K562 (cell line): ENCODE data around the gene ACOT9. TPM values are rescaled to one million over a fixed set of nuclear protein-coding genes. Genes with fewer than 3 reads are reported as not detected.
A peak's percentile ranks its signal among the peaks of the same experiment; 100 is the strongest.

Source experiments
- ARID3A ChIP-seq: IDR thresholded peaks from 2 replicates; pipeline ENCODE4 v1.6.1; 2012; ENCODE audit warnings: low read depth, low read length, improper control_type of control experiment, borderline replicate concordance
- CLOCK ChIP-seq: fragments of 250-450 bp; sonication (Bioruptor Pico); IDR thresholded peaks from 2 replicates; pipeline ENCODE4 v1.4.0; 2020; ENCODE audit warnings: mild to moderate bottlenecking, moderate library complexity, borderline replicate concordance
- E2F8 ChIP-seq: fragments of 450-650 bp; IDR thresholded peaks from 2 replicates; pipeline ENCODE4 v1.7.1; 2018; ENCODE audit warnings: mild to moderate bottlenecking, low read depth; ENCODE audit not compliant: partially characterized antibody
- FOXP4 ChIP-seq: sonication (generic); formaldehyde crosslinking; IDR thresholded peaks from 2 replicates; pipeline ENCODE4 v1.8.0; 2022; ENCODE audit warnings: mild to moderate bottlenecking, missing genetic modification reagents, borderline replicate concordance
- RAD51 ChIP-seq: fragments of 450-650 bp; IDR thresholded peaks from 2 replicates; pipeline ENCODE4 v1.7.1; 2016; ENCODE audit warnings: low read depth, mild to moderate bottlenecking, borderline replicate concordance
- RBM17 ChIP-seq: fragments of 200-400 bp; formaldehyde crosslinking; IDR thresholded peaks from 2 replicates; pipeline ENCODE4 v1.6.1; 2017; ENCODE audit warnings: low read depth, mild to moderate bottlenecking, low read length, borderline replicate concordance
- TBP ChIP-seq: optimal IDR thresholded peaks from 2 replicates; pipeline ENCODE3; 2011; ENCODE audit warnings: low read depth, low read length, improper control_type of control experiment
- VEZF1 ChIP-seq: fragments of 200-800 bp; sonication (Bioruptor generic); IDR thresholded peaks from 2 replicates; pipeline ENCODE4 v1.6.1; 2017; ENCODE audit warnings: missing genetic modification characterization, missing compliant biosample characterization
- ZBTB9 ChIP-seq: fragments of 450-650 bp; formaldehyde crosslinking; IDR thresholded peaks from 2 replicates; pipeline ENCODE4 v1.4.0; 2020; ENCODE audit warnings: mild to moderate bottlenecking, moderate library complexity
- ZNF395 ChIP-seq: fragments of 200-800 bp; sonication (Bioruptor generic); IDR thresholded peaks from 2 replicates; pipeline ENCODE4 v1.6.1; 2017; ENCODE audit warnings: missing genetic modification characterization, missing compliant biosample characterization
- polyA plus RNA-seq, 8 experiments: library from polyadenylated mRNA; depleted of rRNA in 4 of 8; stranded (reverse) in 5 of 8; unstranded in 3 of 8; fragments of >200 nt; fragmentation: Nextera tagmentation in 2 of 8; fragmentation: Illumina TruSeq in 1 of 8; extraction: Ambion mirVana in 2 of 8; extraction: Trizol in 1 of 8; gene quantifications; 2 replicates each; pipeline versions ENCODE4 v1.2.1 to v1.2.3, GENCODE V29; 2011 to 2014; ENCODE audit warnings: inconsistent platforms in 1 of 8, missing spikeins in 1 of 8
- total RNA-seq, 7 experiments: library from RNA; depleted of rRNA in 6 of 7; stranded (reverse); fragments of >200 nt in 6 of 7; fragmentation: Illumina TruSeq in 2 of 7; extraction: Trizol in 2 of 7; gene quantifications; 2 replicates each; pipeline versions ENCODE4 v1.2.1 to v1.2.3, GENCODE V29; 2011 to 2021; ENCODE audit warnings: low replicate concordance in 1 of 7

Gene ACOT9
- total and polyA plus RNA-seq, 9 of the 15 experiments (the other 6 are each of a cell fraction or from before 2014, with no cell fraction given) = 31.2 to 80.9 (median 45.3) TPM

GRCh38 chrX:23667239-23668177, 75.6 kb downstream of the ACOT9 start, which contains the start of gene PRDX4 (continued):
- TF ChIP-seq ZNF395 (CRISPR knock-in tag) = peak; percentile 23; the same call in 1 of the 2 replicates
- no peak for TF ChIP-seq CLOCK
- no peak for TF ChIP-seq ZBTB9
- TF ChIP-seq VEZF1 = peak; percentile 99
- TF ChIP-seq TBP = peak; percentile 73
- no peak for TF ChIP-seq RBM17
- no peak for TF ChIP-seq E2F8
- no peak for TF ChIP-seq ARID3A
- peak; percentile 47; the same call in 1 of the 2 replicates for TF ChIP-seq RAD51
- no peak for TF ChIP-seq FOXP4 (CRISPR knock-in tag)
